C4-2B (cell line): Measurements from ENCODE around the gene ANXA2.
"Not testable (repeated sequence)": the region's sequence is repeated elsewhere in the genome, so short reads cannot be mapped to it uniquely, and the experiment has no call there.

Experiments used
- H3K27ac ChIP-seq: fragments of 450-650 bp; 2 replicates; pipeline ENCODE4 v1.5.1; 2017
- ZFX ChIP-seq: fragments of 450-650 bp; IDR thresholded peaks from 2 replicates; pipeline ENCODE4 v1.6.1; 2017
- TF ChIP-seq, protein P1 (sequence below): fragments of 450-650 bp; conservative IDR thresholded peaks from 2 replicates; pipeline ENCODE4 v1.5.1; 2017; ENCODE audit warnings: mild to moderate bottlenecking

The ANXA2 gene

DNA sequence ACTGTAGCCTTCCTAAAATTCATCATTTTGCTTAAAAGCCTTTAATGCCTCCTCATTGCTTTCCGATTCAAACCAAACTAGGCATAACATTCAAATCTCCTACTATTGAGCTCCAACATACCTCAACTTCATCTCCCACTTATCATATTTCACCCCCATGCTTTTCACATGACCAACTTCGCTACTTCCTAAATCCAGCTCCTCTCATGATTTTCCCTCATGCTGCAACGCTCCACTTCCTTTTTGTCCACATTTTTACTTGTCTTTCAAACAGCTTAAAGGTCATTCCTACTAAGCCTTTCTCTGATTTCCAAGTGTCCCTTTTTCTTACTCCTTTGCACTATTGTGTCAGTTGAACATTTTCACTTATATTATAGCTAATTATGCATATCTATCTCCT, 20.3 kb upstream of the ANXA2 start:
- no peak overlapping the region for H3K27ac ChIP-seq
- TF ChIP-seq, protein P1, sequence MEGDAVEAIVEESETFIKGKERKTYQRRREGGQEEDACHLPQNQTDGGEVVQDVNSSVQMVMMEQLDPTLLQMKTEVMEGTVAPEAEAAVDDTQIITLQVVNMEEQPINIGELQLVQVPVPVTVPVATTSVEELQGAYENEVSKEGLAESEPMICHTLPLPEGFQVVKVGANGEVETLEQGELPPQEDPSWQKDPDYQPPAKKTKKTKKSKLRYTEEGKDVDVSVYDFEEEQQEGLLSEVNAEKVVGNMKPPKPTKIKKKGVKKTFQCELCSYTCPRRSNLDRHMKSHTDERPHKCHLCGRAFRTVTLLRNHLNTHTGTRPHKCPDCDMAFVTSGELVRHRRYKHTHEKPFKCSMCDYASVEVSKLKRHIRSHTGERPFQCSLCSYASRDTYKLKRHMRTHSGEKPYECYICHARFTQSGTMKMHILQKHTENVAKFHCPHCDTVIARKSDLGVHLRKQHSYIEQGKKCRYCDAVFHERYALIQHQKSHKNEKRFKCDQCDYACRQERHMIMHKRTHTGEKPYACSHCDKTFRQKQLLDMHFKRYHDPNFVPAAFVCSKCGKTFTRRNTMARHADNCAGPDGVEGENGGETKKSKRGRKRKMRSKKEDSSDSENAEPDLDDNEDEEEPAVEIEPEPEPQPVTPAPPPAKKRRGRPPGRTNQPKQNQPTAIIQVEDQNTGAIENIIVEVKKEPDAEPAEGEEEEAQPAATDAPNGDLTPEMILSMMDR: no peak
- no peak for TF ChIP-seq ZFX

DNA sequence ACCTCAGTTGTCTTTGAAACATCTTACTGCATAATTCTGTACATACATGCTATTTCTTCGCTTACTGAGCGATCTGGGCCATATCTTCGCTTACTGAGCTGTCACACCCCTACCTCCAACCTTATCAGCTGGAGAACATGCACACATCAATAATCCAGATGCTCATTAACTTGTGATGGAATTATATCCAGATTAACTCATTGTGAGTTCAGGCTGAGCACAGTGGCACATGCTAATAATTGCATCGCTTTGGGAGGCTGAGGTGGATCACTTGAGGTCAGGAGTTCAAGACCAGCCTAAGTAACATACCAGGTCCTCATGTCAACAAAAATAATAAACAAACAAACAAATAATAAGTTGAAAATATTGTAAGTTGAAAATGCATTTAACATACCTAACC, 19.3 kb upstream of the ANXA2 start:
- TF ChIP-seq ZFX: no peak
- TF ChIP-seq, protein P1: no peak
- no peak overlapping the region for H3K27ac ChIP-seq

DNA sequence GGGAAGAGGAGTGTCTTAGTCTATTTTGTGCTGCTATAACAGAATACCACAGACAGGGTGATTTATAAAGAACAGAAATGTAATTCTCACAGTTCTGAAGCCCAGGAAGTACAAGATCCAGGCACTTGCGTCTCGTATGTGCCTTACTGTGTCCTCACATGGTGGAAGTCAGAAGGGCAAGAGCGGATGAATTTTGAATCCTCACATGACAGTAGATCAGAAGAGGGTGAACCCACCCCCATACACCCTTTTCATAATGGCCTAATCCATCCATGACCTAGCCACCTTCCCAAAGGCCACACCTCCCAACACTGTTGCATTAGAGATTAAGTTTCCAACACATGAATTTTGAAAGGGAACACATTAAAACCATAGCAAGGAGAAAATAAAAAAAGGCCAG, 18.7 kb upstream of the ANXA2 start:
- TF ChIP-seq ZFX: no peak
- TF ChIP-seq, protein P1: no peak
- no peak overlapping the region for H3K27ac ChIP-seq

DNA sequence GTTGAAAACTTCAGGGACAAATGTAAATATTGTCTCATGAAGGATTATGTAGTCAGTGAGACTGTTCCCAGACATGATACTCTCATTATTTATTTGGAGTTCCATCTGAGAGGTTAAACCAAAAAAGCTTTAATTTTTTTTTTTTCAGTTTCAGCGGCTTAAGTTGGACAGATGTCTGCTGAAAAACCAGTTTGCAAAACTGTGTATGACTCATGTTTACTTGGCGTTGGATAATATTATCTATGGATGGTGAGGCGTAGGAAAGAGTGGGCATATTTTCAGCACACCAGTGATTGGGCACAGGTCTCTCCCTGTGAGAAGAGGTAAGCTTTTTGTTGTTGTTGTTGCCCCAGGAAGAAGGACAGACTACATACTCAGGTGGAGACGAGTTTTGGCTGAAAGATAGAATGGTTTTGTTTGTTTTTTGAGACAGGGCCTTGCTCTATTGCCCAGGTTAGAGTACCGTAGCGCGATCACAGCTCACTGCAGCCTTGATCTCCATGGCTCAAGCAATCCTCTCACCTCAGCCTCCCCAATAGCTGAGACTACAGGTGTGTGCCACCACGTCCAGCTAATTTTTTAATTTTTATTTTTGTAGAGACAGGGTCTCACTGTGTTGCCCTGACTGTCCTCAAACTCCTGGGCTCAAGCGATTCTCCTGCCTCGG, 16.4 kb upstream of the ANXA2 start:
- no peak for TF ChIP-seq ZFX
- TF ChIP-seq, protein P1: no peak
- H3K27ac ChIP-seq: peak overlapping the region; percentile 22; the same call in 1 of the 2 replicates

DNA sequence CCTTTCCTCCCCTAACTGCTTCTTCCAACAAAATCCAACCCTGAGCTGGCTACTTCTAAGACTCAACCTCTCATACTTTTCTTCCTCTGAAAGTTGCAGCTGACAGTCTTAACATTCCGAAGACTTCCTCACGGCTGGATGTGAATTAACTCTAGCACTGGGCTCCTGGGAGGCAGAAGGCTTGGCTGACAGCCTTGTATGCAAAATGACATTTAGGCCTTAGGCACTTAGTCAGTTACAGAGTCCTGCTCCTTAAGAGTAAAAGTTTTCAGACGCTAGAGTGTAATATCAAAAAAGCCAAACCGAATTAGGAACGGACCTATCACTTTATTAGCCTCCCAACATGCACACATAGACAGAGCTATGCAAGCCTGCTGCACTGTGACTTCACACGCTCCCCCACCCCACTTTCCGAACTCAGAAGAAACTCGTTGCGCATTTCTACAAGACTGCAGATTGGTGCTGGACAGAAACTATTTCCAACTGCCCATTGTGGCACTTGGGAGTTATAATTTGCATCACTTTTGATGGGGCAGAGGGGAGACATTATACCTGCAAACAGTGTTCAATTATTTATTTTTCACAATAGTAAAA, 15.5 kb upstream of the ANXA2 start:
- TF ChIP-seq, protein P1: no peak
- TF ChIP-seq ZFX: no peak
- H3K27ac ChIP-seq: no peak overlapping the region

DNA sequence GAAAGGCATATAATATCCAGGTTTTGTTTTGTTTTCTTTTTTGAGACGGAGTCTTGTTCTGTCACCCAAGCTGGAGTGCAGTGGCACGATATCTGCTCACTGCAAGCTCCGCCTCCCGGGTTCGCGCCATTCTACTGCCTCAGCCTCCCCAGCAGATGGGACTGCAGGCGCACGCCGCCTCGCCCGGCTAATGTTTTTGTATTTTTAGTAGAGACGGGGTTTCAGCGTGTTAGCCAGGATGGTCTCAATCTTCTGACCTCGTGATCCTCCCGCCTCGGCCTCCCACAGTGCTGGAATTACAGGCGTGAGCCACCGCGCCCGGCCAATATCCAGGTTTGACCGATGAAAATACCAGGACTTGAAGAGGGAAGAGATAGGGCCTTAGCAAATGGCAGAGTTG, 15.0 kb upstream of the ANXA2 start:
- not testable (repeated sequence) for H3K27ac ChIP-seq

DNA sequence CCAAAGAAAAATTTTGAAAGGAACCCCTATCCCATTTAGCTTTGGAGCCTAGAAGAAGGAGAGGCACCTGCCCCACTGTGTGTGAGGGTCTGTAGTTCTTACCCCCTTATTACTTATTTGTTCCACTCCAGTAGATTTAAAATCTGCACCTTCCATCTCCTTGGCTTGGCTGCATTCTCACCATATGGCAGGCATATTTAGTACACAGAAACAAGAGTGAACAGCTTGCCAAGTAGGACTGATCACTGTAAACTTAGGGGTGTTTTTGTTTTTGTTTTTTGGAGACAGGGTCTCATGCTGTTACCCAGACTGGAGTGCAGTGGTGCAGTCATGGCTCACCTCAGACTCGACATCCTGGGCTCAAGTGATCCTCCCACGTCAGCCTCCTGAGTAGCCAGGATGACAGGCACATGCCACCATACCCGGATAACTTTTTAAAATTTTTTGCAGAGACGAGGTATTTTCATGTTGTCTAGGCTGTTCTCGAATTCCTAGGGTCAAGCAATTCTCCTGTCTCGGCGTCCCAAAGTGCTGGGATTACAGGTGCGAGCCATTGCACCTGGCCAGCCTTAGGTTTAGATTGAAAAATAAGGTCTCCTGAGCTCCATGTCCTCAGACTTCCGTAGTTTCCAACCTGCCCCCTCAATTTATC, 14.1 kb upstream of the ANXA2 start:
- TF ChIP-seq ZFX: no peak
- TF ChIP-seq, protein P1: no peak

DNA sequence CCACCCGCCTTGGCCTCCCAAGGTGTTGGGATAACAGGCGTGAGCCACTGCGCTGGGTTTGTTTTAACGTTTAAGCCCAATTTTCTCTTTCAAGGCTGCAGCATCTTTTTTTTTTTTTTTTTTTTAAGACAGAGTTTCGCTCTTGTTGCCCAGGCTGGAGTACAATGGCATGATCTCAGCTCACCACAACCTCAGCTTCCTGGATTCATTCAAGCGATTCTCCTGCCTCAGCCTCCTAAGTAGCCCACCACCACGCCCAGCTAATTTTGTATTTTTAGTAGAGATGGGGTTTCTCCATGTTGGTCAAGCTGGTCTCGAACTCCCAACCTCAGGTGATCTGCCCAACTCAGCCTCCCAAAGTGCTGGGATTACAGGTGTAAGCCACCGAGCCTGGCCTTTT, 12.6 kb upstream of the ANXA2 start:
- not testable (repeated sequence) for H3K27ac ChIP-seq

More for the DNA sequence above, 14.1 kb upstream of the ANXA2 start:
- no peak overlapping the region for H3K27ac ChIP-seq
